BLaER1 (cell line): ENCODE measurements around the gene RSRP1.
A peak's percentile ranks its signal among the peaks of the same experiment; 100 is the strongest.

Source experiments
- H3K27ac ChIP-seq: shearing (Covaris generic); formaldehyde crosslinking; 2 replicates; pipeline ENCODE4 v1.8.1; 2022
- H3K27me3 ChIP-seq: shearing (Covaris generic); formaldehyde crosslinking; 2 replicates; pipeline ENCODE4 v1.8.1; 2022
- H3K36me3 ChIP-seq: shearing (Covaris generic); formaldehyde crosslinking; 2 replicates; pipeline ENCODE4 v1.8.1; 2022
- H3K4me1 ChIP-seq: shearing (Covaris generic); formaldehyde crosslinking; 2 replicates; pipeline ENCODE4 v1.8.1; 2022
- H3K4me2 ChIP-seq: shearing (Covaris generic); formaldehyde crosslinking; 2 replicates; pipeline ENCODE4 v1.8.1; 2022
- H3K4me3 ChIP-seq: shearing (Covaris generic); formaldehyde crosslinking; 2 replicates; pipeline ENCODE4 v1.8.1; 2022
- H3K9ac ChIP-seq: shearing (Covaris generic); formaldehyde crosslinking; 2 replicates; pipeline ENCODE4 v1.8.1; 2022
- H3K9me3 ChIP-seq: shearing (Covaris generic); formaldehyde crosslinking; 2 replicates; pipeline ENCODE4 v1.8.1; 2022
- H4K20me1 ChIP-seq: shearing (Covaris generic); formaldehyde crosslinking; 2 replicates; pipeline ENCODE4 v1.8.1; 2022
- Cebpa-rat ChIP-seq: shearing (Covaris generic); IDR thresholded peaks from 2 replicates; pipeline ENCODE4 v1.8.1; 2022

RSRP1 gene

GRCh38 chr1:25198663-25199252, 48.5 kb downstream of the RSRP1 start:
- H3K27ac ChIP-seq = no peak overlapping the region
- peaks cover 34% of the 10 kb centered on the region for H3K4me1 ChIP-seq

GRCh38 chr1:25197982-25198662, 49.1 kb downstream of the RSRP1 start:
- no peak overlapping the region for H3K4me3 ChIP-seq
- no peak overlapping the region for H3K27ac ChIP-seq
- no peak for TF ChIP-seq Cebpa-rat
- peaks cover 58% of the 10 kb centered on the region for H4K20me1 ChIP-seq
- peak overlapping the region; percentile 92 for H3K4me2 ChIP-seq
- H3K9ac ChIP-seq = no peak overlapping the region
- peaks cover 34% of the 10 kb centered on the region for H3K4me1 ChIP-seq
- H3K27me3 ChIP-seq = peaks cover 72% of the 10 kb centered on the region
- H3K9me3 ChIP-seq = no peaks in the 10 kb centered on the region
- no peaks in the 10 kb centered on the region for H3K36me3 ChIP-seq

More at GRCh38 chr1:25198663-25199252, 48.5 kb downstream of the RSRP1 start:
- peak overlapping the region; percentile 92 for H3K4me2 ChIP-seq
- H4K20me1 ChIP-seq = peaks cover 58% of the 10 kb centered on the region
- TF ChIP-seq Cebpa-rat = no peak
- H3K36me3 ChIP-seq = no peaks in the 10 kb centered on the region
- H3K9me3 ChIP-seq = no peaks in the 10 kb centered on the region
- peaks cover 72% of the 10 kb centered on the region for H3K27me3 ChIP-seq
- peak overlapping the region; percentile 46 for H3K4me3 ChIP-seq
- H3K9ac ChIP-seq = no peak overlapping the region

- no peak overlapping the region for H3K9ac ChIP-seq
- H3K4me3 ChIP-seq = no peak overlapping the region
- no peak overlapping the region for H3K27ac ChIP-seq
- no peak for TF ChIP-seq Cebpa-rat
- H3K36me3 ChIP-seq = no peaks in the 10 kb centered on the region
- H4K20me1 ChIP-seq = peaks cover 58% of the 10 kb centered on the region
- H3K4me1 ChIP-seq = peaks cover 34% of the 10 kb centered on the region
- H3K9me3 ChIP-seq = no peaks in the 10 kb centered on the region
- peak overlapping the region; percentile 92 for H3K4me2 ChIP-seq
- peaks cover 68% of the 10 kb centered on the region for H3K27me3 ChIP-seq
These were observed 49.8 kb downstream of the RSRP1 start for GRCh38 chr1:25197235-25197975.

- H3K9ac ChIP-seq = no peak overlapping the region
- H3K27ac ChIP-seq = no peak overlapping the region
- H3K4me2 ChIP-seq = peak overlapping the region; percentile 92; the same call in 1 of the 2 replicates
- peaks cover 34% of the 10 kb centered on the region for H3K4me1 ChIP-seq
- no peak overlapping the region for H3K4me3 ChIP-seq
- H3K9me3 ChIP-seq = no peaks in the 10 kb centered on the region
- no peaks in the 10 kb centered on the region for H3K36me3 ChIP-seq
- no peak for TF ChIP-seq Cebpa-rat
- H4K20me1 ChIP-seq = peaks cover 58% of the 10 kb centered on the region
- peaks cover 62% of the 10 kb centered on the region for H3K27me3 ChIP-seq
These were observed 50.4 kb downstream of the RSRP1 start for GRCh38 chr1:25196830-25197229.

GRCh38 chr1:25195835-25196234, 51.4 kb downstream of the RSRP1 start:
- Histone ChIP-seq H3K36me3 (no peaks in the 10 kb centered on the region), H3K27me3 (peaks cover 56% of the 10 kb centered on the region), H3K9me3 (no peaks in the 10 kb centered on the region), H3K27ac (no peak overlapping the region), H3K4me2 (no peak overlapping the region), H3K4me3 (no peak overlapping the region), H4K20me1 (peaks cover 54% of the 10 kb centered on the region), H3K4me1 (peaks cover 34% of the 10 kb centered on the region), H3K9ac (no peak overlapping the region)
- TF ChIP-seq Cebpa-rat = no peak

GRCh38 chr1:25194572-25195020, 52.7 kb downstream of the RSRP1 start:
- no peaks in the 10 kb centered on the region for H3K36me3 ChIP-seq
- peaks cover 42% of the 10 kb centered on the region for H4K20me1 ChIP-seq
- peaks cover 29% of the 10 kb centered on the region for H3K4me1 ChIP-seq
- H3K4me3 ChIP-seq = no peak overlapping the region
- TF ChIP-seq Cebpa-rat = no peak
- no peak overlapping the region for H3K4me2 ChIP-seq
- H3K9ac ChIP-seq = no peak overlapping the region
- no peaks in the 10 kb centered on the region for H3K9me3 ChIP-seq
- peaks cover 43% of the 10 kb centered on the region for H3K27me3 ChIP-seq
- no peak overlapping the region for H3K27ac ChIP-seq

- Histone ChIP-seq H3K27ac (no peak overlapping the region), H3K4me1 (peaks cover 23% of the 10 kb centered on the region), H3K9me3 (no peaks in the 10 kb centered on the region), H3K36me3 (no peaks in the 10 kb centered on the region), H3K9ac (no peak overlapping the region), H3K4me2 (no peak overlapping the region), H3K27me3 (peaks cover 38% of the 10 kb centered on the region), H3K4me3 (no peak overlapping the region), H4K20me1 (peaks cover 36% of the 10 kb centered on the region)
- no peak for TF ChIP-seq Cebpa-rat
These were observed 53.2 kb downstream of the RSRP1 start for GRCh38 chr1:25194054-25194453.

GRCh38 chr1:25193229-25193628, 54.0 kb downstream of the RSRP1 start:
- H3K9me3 ChIP-seq = no peaks in the 10 kb centered on the region
- H3K9ac ChIP-seq = no peak overlapping the region
- peaks cover 29% of the 10 kb centered on the region for H4K20me1 ChIP-seq
- no peak overlapping the region for H3K27ac ChIP-seq
- H3K4me2 ChIP-seq = no peak overlapping the region
- TF ChIP-seq Cebpa-rat = no peak
- H3K36me3 ChIP-seq = no peaks in the 10 kb centered on the region
- peaks cover 15% of the 10 kb centered on the region for H3K4me1 ChIP-seq
- H3K27me3 ChIP-seq = peaks cover 33% of the 10 kb centered on the region
- no peak overlapping the region for H3K4me3 ChIP-seq
